BLaER1 treated with 17β-estradiol and CSF1 and Interleukin-3, amounts not matched to agents 10 nM and 100 nM (cell line): ENCODE data around the gene LRCH3.
A peak's percentile ranks its signal among the peaks of the same experiment; 100 is the strongest.

Experiments used
- H3K27ac ChIP-seq, 11 experiments: shearing (Covaris generic); formaldehyde crosslinking; 2 replicates each; pipeline ENCODE4 v1.8.1; 2022
- H3K27me3 ChIP-seq, 11 experiments: shearing (Covaris generic); formaldehyde crosslinking; 2 replicates each; pipeline ENCODE4 v1.8.1; 2022
- H3K36me3 ChIP-seq, 11 experiments: shearing (Covaris generic); formaldehyde crosslinking; 2 replicates each; pipeline ENCODE4 v1.8.1; 2022
- H3K4me1 ChIP-seq, 10 experiments: shearing (Covaris generic); formaldehyde crosslinking; 2 replicates each; pipeline ENCODE4 v1.8.1; 2022
- H3K4me2 ChIP-seq, 11 experiments: shearing (Covaris generic); formaldehyde crosslinking; 2 replicates each; pipeline ENCODE4 v1.8.1; 2022
- H3K4me3 ChIP-seq, 10 experiments: shearing (Covaris generic); formaldehyde crosslinking; 2 replicates each; pipeline ENCODE4 v1.8.1; 2022
- H3K9ac ChIP-seq, 11 experiments: shearing (Covaris generic); formaldehyde crosslinking; 2 replicates each; pipeline ENCODE4 v1.8.1; 2022
- H3K9me3 ChIP-seq, 11 experiments: shearing (Covaris generic); formaldehyde crosslinking; replicated peaks in 1 of 11; 2 replicates each; pipeline ENCODE4 v1.8.1; 2022
- H4K20me1 ChIP-seq, 11 experiments: shearing (Covaris generic); formaldehyde crosslinking; 2 replicates each; pipeline ENCODE4 v1.8.1; 2022
- Cebpa-rat ChIP-seq, 11 experiments: shearing (Covaris generic); IDR thresholded peaks; 2 replicates each; pipeline ENCODE4 v1.8.1; 2022

LRCH3 gene

GRCh38 chr3:197888511-197888910, 97.5 kb downstream of the LRCH3 start:
- no peak overlapping the region for H3K27ac ChIP-seq
- no peaks in the 10 kb centered on the region for H3K9me3 ChIP-seq
- H3K4me1 ChIP-seq, result peaks cover 2 to 9% (median 6%) of the 10 kb centered on the region in 10 experiments; a peak in 19 of 20 replicates
- H3K4me2 ChIP-seq, result no peak overlapping the region
- peaks cover 13 to 29% (median 17%) of the 10 kb centered on the region in 11 experiments for H3K36me3 ChIP-seq
- TF ChIP-seq Cebpa-rat (IDR thresholded peaks at IDR 0.05), result no peak
- H3K9ac ChIP-seq, result no peak overlapping the region
- no peak overlapping the region for H3K4me3 ChIP-seq
- no peaks in the 10 kb centered on the region for H3K27me3 ChIP-seq
- H4K20me1 ChIP-seq, result no peaks in the 10 kb centered on the region

DNA sequence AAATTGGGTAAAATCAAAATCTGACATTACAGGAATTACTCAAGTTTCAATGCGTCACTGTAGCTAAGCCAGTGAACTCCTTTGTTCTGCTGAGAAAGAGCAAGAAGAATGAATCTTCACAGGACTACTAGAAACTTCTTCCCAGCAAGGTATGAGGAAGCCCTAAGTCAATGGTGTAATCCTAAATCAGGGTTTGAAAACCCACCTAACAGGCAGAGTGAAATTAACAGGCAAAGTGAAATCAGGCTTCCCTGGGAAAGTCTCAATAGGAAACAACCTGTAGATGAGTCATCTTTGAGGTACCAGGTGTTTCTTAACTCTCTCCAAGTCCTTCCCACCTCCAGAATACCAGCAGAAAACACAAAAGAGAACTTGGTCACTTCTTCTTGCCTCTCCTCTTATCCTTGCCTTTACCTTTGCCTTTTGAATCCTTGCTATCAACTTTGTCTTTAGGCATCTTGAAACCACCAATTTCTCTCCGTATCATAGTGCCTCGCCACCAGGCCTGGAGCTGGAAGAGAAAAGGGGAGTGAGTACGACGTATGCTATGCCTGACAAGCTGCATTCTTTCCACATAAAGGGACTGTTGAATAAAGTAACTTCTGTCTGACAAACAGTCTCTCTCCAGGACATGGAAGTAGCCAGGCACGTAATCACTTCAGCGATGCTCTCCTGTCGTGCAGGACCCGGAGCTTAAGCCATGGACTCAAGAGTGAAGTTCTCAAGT, 98.3 kb downstream of the LRCH3 start:
- Histone ChIP-seq H4K20me1 (no peaks in the 10 kb centered on the region), H3K36me3 (peaks cover 5 to 21% (median 8%) of the 10 kb centered on the region in 11 experiments; a peak in 19 of 22 replicates), H3K27me3 (no peaks in the 10 kb centered on the region), H3K4me1 (peaks cover 0 to 9% (median 5%) of the 10 kb centered on the region in 10 experiments; a peak in 8 of 20 replicates), H3K9me3 (no peaks in the 10 kb centered on the region), H3K9ac (no peak overlapping the region), H3K4me3 (no peak overlapping the region), H3K4me2 (no peak overlapping the region), H3K27ac (no peak overlapping the region)
- TF ChIP-seq Cebpa-rat (IDR thresholded peaks at IDR 0.05), result no peak

GRCh38 chr3:197890693-197891092, 99.6 kb downstream of the LRCH3 start:
- Histone ChIP-seq H3K9ac (no peak overlapping the region), H3K36me3 (peaks cover 0 to 12% (median 0%) of the 10 kb centered on the region in 11 experiments; a peak in 6 of 22 replicates), H3K4me2 (no peak overlapping the region), H3K27me3 (no peaks in the 10 kb centered on the region), H3K9me3 (no peaks in the 10 kb centered on the region), H3K4me1 (peaks cover 0 to 9% (median 5%) of the 10 kb centered on the region in 10 experiments; a peak in 8 of 20 replicates), H3K27ac (no peak overlapping the region), H4K20me1 (no peaks in the 10 kb centered on the region), H3K4me3 (no peak overlapping the region)
- TF ChIP-seq Cebpa-rat (IDR thresholded peaks at IDR 0.05), result no peak

GRCh38 chr3:197892162-197892561, 101.1 kb downstream of the LRCH3 start:
- H3K4me1 ChIP-seq, result peaks cover 0 to 9% (median 5%) of the 10 kb centered on the region in 10 experiments; a peak in 8 of 20 replicates
- no peak overlapping the region for H3K9ac ChIP-seq
- H3K9me3 ChIP-seq, result no peaks in the 10 kb centered on the region
- H3K36me3 ChIP-seq, result peaks cover 0 to 10% (median 0%) of the 10 kb centered on the region in 11 experiments; a peak in 3 of 22 replicates
- peak overlapping the region in 5 of 11 experiments; percentile 7 to 27 (median 10); a peak in 6 of 22 replicates for H3K4me2 ChIP-seq
- no peaks in the 10 kb centered on the region for H4K20me1 ChIP-seq
- no peak overlapping the region for H3K27ac ChIP-seq
- H3K27me3 ChIP-seq, result no peaks in the 10 kb centered on the region
- H3K4me3 ChIP-seq, result no peak overlapping the region
- TF ChIP-seq Cebpa-rat (IDR thresholded peaks at IDR 0.05), result no peak

GRCh38 chr3:197896421-197896820, 105.4 kb downstream of the LRCH3 start:
- no peaks in the 10 kb centered on the region for H3K36me3 ChIP-seq
- no peaks in the 10 kb centered on the region for H3K27me3 ChIP-seq
- no peak for TF ChIP-seq Cebpa-rat (IDR thresholded peaks at IDR 0.05)
- no peaks in the 10 kb centered on the region for H4K20me1 ChIP-seq
- no peak overlapping the region for H3K4me3 ChIP-seq
- no peak overlapping the region for H3K27ac ChIP-seq
- H3K9ac ChIP-seq, result no peak overlapping the region
- H3K4me2 ChIP-seq, result no peak overlapping the region
- peaks cover 0 to 3% (median 0%) of the 10 kb centered on the region in 11 experiments; a peak in 3 of 22 replicates for H3K9me3 ChIP-seq
- H3K4me1 ChIP-seq, result peaks cover 0 to 9% (median 5%) of the 10 kb centered on the region in 10 experiments; a peak in 8 of 20 replicates

- H3K4me1 ChIP-seq, result no peaks in the 10 kb centered on the region
- H3K27ac ChIP-seq, result no peak overlapping the region
- H3K9me3 ChIP-seq, result peaks cover 0 to 15% (median 9%) of the 10 kb centered on the region in 11 experiments; a peak in 9 of 22 replicates
- no peak overlapping the region for H3K9ac ChIP-seq
- H3K4me2 ChIP-seq, result no peak overlapping the region
- H4K20me1 ChIP-seq, result no peaks in the 10 kb centered on the region
- TF ChIP-seq Cebpa-rat (IDR thresholded peaks at IDR 0.05), result no peak
- no peaks in the 10 kb centered on the region for H3K36me3 ChIP-seq
- H3K27me3 ChIP-seq, result no peaks in the 10 kb centered on the region
- H3K4me3 ChIP-seq, result no peak overlapping the region
Observed at GRCh38 chr3:197899833-197900478, 108.9 kb downstream of the LRCH3 start.

GRCh38 chr3:197901626-197902025, 110.6 kb downstream of the LRCH3 start:
- Histone ChIP-seq H3K4me2 (no peak overlapping the region), H3K27me3 (no peaks in the 10 kb centered on the region), H3K4me1 (no peaks in the 10 kb centered on the region), H3K4me3 (no peak overlapping the region), H3K9ac (no peak overlapping the region), H3K9me3 (peaks cover 0 to 15% (median 9%) of the 10 kb centered on the region in 11 experiments; a peak in 9 of 22 replicates), H3K36me3 (no peaks in the 10 kb centered on the region), H4K20me1 (no peaks in the 10 kb centered on the region), H3K27ac (no peak overlapping the region)
- no peak for TF ChIP-seq Cebpa-rat (IDR thresholded peaks at IDR 0.05)

GRCh38 chr3:197906023-197906849, 115.2 kb downstream of the LRCH3 start:
- H4K20me1 ChIP-seq, result no peaks in the 10 kb centered on the region
- H3K4me3 ChIP-seq, result no peak overlapping the region
- peaks cover 0 to 15% (median 9%) of the 10 kb centered on the region in 11 experiments; a peak in 9 of 22 replicates for H3K9me3 ChIP-seq
- no peak overlapping the region for H3K9ac ChIP-seq
- no peaks in the 10 kb centered on the region for H3K27me3 ChIP-seq
- TF ChIP-seq Cebpa-rat (IDR thresholded peaks at IDR 0.05), result no peak
- no peaks in the 10 kb centered on the region for H3K36me3 ChIP-seq
- peak overlapping the region in 2 of 11 experiments; percentile 13 to 33; a peak in 1 of 22 replicates for H3K4me2 ChIP-seq
- H3K27ac ChIP-seq, result no peak overlapping the region
- H3K4me1 ChIP-seq, result no peaks in the 10 kb centered on the region

DNA sequence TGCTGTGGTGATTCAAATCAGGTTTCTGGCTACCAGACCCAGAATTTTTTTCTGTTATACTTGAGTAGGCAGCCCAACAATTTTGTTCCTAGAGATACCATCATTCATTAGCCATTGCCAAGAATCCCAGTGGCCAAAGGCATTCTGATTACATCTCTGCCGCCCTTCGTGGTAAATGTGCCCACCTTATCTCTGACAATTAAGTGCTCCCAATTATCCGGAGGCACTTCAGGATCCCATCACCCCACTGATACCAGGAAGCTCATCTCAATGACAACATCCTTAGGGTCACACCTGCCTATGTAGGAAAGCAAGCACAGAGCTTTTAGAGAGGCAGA, 115.8 kb downstream of the LRCH3 start:
- no peak overlapping the region for H3K27ac ChIP-seq

More for the DNA sequence above, 115.8 kb downstream of the LRCH3 start:
- no peaks in the 10 kb centered on the region for H3K4me1 ChIP-seq
- TF ChIP-seq Cebpa-rat (IDR thresholded peaks at IDR 0.05), result no peak
- H3K9me3 ChIP-seq, result peaks cover 0 to 11% (median 6%) of the 10 kb centered on the region in 11 experiments; a peak in 8 of 22 replicates
- no peaks in the 10 kb centered on the region for H3K27me3 ChIP-seq
- H3K9ac ChIP-seq, result no peak overlapping the region
- no peak overlapping the region for H3K4me2 ChIP-seq
- H4K20me1 ChIP-seq, result no peaks in the 10 kb centered on the region
- no peak overlapping the region for H3K4me3 ChIP-seq
- H3K36me3 ChIP-seq, result no peaks in the 10 kb centered on the region
